Measurements from ENCODE around the gene SLC36A1. TPM values are rescaled to one million over a fixed set of nuclear protein-coding genes. Genes with fewer than 3 reads are reported as not detected.
"Not testable (repeated sequence)": the region's sequence is repeated elsewhere in the genome, so short reads cannot be mapped to it uniquely, and the experiment has no call there.

Gene SLC36A1
- total RNA-seq, 1 experiment from 2014 or later, result 15.0 TPM

DNA sequence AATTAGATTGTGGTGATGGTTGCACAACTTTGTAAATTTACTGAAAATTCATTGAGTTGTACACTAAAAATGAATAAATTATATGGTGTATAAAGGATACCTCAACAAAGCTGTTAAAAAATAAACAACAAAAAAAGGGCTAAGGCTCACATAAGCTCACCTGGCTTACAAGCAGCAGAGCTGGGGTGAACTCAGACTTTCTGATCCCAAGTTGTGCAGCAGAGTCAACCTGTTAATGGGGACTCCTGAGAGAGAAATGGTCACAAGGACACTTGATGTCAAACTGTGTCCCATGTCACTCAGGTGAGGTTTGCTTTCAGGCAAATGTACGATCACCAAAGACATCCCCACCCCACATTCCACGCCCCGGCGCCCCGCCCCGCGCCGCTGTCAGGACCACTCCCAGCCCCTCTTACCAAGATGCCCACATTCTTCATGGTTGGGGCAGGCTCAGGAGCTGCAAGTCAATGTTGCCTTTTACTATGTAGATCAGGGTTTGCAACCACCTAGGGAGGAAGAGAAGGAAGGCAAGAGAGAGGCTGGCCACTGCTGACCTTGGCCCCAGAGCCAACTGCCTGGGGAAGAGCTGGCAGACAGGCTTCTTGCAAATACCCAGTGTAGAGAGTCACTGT lies 22.4 kb upstream of the SLC36A1 start:
- no peaks in the 10 kb centered on the region for H3K79me2 ChIP-seq (ENCODE audit: insufficient read depth, low read length)
- H3K79me1 ChIP-seq (ENCODE audit: insufficient read depth, low read depth, low read length, poor library complexity, severe bottlenecking), result no peaks in the 10 kb centered on the region
- H3K4ac ChIP-seq (ENCODE audit: low read depth, low read length), result no peak overlapping the region
- peaks cover 4 to 5% of the 10 kb centered on the region in 2 experiments; a peak in 3 of 5 replicates for H3K9me3 Mint-ChIP-seq
- H4K8ac ChIP-seq (replicated peaks; ENCODE audit: insufficient read length, low read depth, low read length), result no peak overlapping the region
- no peak overlapping the region for H3K56ac ChIP-seq (ENCODE audit: insufficient read length, low read depth, low read length)
- H2BK20ac ChIP-seq (ENCODE audit: low read depth, low read length, poor library complexity, severe bottlenecking), result no peak overlapping the region
- H2BK120ac ChIP-seq (ENCODE audit: low read depth, low read length, poor library complexity, severe bottlenecking), result no peak overlapping the region
- peak overlapping the region in 2 of 3 experiments; percentile 20 to 59; a peak in 3 of 7 replicates for H3K27ac Mint-ChIP-seq
- no peaks in the 10 kb centered on the region; the same call in 1 of the 2 replicates for H3K27me3 Mint-ChIP-seq (ENCODE audit: low read depth)
- peak overlapping the region in 1 of 2 experiments; percentile 57; a peak in 4 of 5 replicates for H3K4me3 Mint-ChIP-seq
- no peak overlapping the region for H2BK12ac ChIP-seq (ENCODE audit: insufficient read length, low read depth, low read length)
- H4K5ac ChIP-seq (ENCODE audit: insufficient read length, low read depth, low read length), result no peak overlapping the region
- peak overlapping the region; percentile 18 for H3K4me2 ChIP-seq (ENCODE audit: insufficient read depth, insufficient read length, low read length)
- H3K18ac ChIP-seq (ENCODE audit: insufficient read length, low read depth, low read length), result no peak overlapping the region
- peak; percentile 87 for DNase-seq
- H2AFZ ChIP-seq (ENCODE audit: low read length), result no peak overlapping the region
- no peaks in the 10 kb centered on the region for H4K20me1 ChIP-seq (ENCODE audit: control insufficient read depth, insufficient read depth, insufficient read length)
- H3K4me1 ChIP-seq (ENCODE audit: insufficient read depth, low read length), result no peaks in the 10 kb centered on the region; the same call in 1 of the 2 replicates
- H2BK5ac ChIP-seq (ENCODE audit: insufficient read length, low read length), result no peak overlapping the region
- H3K27ac ChIP-seq (ENCODE audit: insufficient read length, low read depth, low read length), result no peak overlapping the region
- no peaks in the 10 kb centered on the region for H3K23me2 ChIP-seq (ENCODE audit: insufficient read length, low read depth, low read length, poor library complexity, severe bottlenecking)
- H2BK15ac ChIP-seq (ENCODE audit: low read depth, low read length), result no peak overlapping the region
- no peaks in the 10 kb centered on the region for H3K27me3 ChIP-seq (ENCODE audit: insufficient read depth, low read length)
- no peak overlapping the region for H3K23ac ChIP-seq (ENCODE audit: insufficient read length, low read depth, low read length)
- no peak overlapping the region for H2AK5ac ChIP-seq (ENCODE audit: insufficient read length, low read length)
- peaks cover 2 to 4% (median 2%) of the 10 kb centered on the region in 3 experiments; a peak in 4 of 7 replicates for H3K36me3 Mint-ChIP-seq (ENCODE audit: insufficient read depth in 1 of 3, low read depth in 3 of 3)
- no peak overlapping the region for H3T11ph ChIP-seq (ENCODE audit: low read length)
- H3K4me1 Mint-ChIP-seq, result peaks cover 31 to 37% of the 10 kb centered on the region in 2 experiments
- TF ChIP-seq, protein P1, sequence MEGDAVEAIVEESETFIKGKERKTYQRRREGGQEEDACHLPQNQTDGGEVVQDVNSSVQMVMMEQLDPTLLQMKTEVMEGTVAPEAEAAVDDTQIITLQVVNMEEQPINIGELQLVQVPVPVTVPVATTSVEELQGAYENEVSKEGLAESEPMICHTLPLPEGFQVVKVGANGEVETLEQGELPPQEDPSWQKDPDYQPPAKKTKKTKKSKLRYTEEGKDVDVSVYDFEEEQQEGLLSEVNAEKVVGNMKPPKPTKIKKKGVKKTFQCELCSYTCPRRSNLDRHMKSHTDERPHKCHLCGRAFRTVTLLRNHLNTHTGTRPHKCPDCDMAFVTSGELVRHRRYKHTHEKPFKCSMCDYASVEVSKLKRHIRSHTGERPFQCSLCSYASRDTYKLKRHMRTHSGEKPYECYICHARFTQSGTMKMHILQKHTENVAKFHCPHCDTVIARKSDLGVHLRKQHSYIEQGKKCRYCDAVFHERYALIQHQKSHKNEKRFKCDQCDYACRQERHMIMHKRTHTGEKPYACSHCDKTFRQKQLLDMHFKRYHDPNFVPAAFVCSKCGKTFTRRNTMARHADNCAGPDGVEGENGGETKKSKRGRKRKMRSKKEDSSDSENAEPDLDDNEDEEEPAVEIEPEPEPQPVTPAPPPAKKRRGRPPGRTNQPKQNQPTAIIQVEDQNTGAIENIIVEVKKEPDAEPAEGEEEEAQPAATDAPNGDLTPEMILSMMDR (conservative IDR thresholded peaks at IDR 0.05), result no peak
- no peak overlapping the region for H4K91ac ChIP-seq (ENCODE audit: insufficient read length, low read depth, low read length)
- no peaks in the 10 kb centered on the region for H3K9me3 ChIP-seq (ENCODE audit: control insufficient read depth, low read depth, low read length)
- H3K14ac ChIP-seq (ENCODE audit: insufficient read depth, low read length), result no peak overlapping the region
- no peak overlapping the region for H3K9ac ChIP-seq (ENCODE audit: extremely low read depth, insufficient read length, low read length)
- no CpG with 5 or more reads among the region's 8 CpGs for WGBS (ENCODE audit: extremely low coverage, insufficient read length, low lambda C conversion rate)

DNA sequence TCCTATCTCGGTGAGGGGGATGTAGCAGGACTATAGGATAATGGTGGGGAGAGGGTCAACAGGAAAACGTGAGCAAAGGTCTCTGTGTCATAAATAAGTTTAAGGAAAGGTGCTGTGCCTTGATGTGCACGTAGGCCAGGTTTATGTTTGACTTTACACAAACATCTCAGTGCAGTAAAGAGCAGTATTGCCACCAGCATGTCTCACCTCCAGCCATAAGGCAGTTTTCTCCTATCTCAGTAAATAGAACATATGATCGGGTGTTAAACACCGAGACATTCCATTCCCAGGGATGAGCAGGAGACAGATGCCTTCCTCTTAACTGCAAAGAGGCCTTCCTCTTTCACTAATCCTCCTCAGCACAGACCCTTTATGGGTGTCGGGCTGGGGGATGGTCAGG lies 21.1 kb upstream of the SLC36A1 start:
- H3K23ac ChIP-seq (ENCODE audit: insufficient read length, low read depth, low read length); H2BK15ac ChIP-seq (ENCODE audit: low read depth, low read length); H3T11ph ChIP-seq (ENCODE audit: low read length); H3K36me3 Mint-ChIP-seq (ENCODE audit: insufficient read depth in 1 of 3, low read depth in 3 of 3); H3K18ac ChIP-seq (ENCODE audit: insufficient read length, low read depth, low read length); H4K8ac ChIP-seq (replicated peaks; ENCODE audit: insufficient read length, low read depth, low read length); H4K5ac ChIP-seq (ENCODE audit: insufficient read length, low read depth, low read length); H3K9me3 Mint-ChIP-seq; H2BK5ac ChIP-seq (ENCODE audit: insufficient read length, low read length); H2AK5ac ChIP-seq (ENCODE audit: insufficient read length, low read length); H4K20me1 ChIP-seq (ENCODE audit: control insufficient read depth, insufficient read depth, insufficient read length); H3K27me3 ChIP-seq (ENCODE audit: insufficient read depth, low read length); H3K4me2 ChIP-seq (ENCODE audit: insufficient read depth, insufficient read length, low read length); H3K27ac ChIP-seq (ENCODE audit: insufficient read length, low read depth, low read length); H3K27me3 Mint-ChIP-seq (ENCODE audit: low read depth); H2AFZ ChIP-seq (ENCODE audit: low read length); H3K14ac ChIP-seq (ENCODE audit: insufficient read depth, low read length); H2BK120ac ChIP-seq (ENCODE audit: low read depth, low read length, poor library complexity, severe bottlenecking); H2BK20ac ChIP-seq (ENCODE audit: low read depth, low read length, poor library complexity, severe bottlenecking); H3K56ac ChIP-seq (ENCODE audit: insufficient read length, low read depth, low read length); H3K79me2 ChIP-seq (ENCODE audit: insufficient read depth, low read length); DNase-seq; H2BK12ac ChIP-seq (ENCODE audit: insufficient read length, low read depth, low read length); H3K23me2 ChIP-seq (ENCODE audit: insufficient read length, low read depth, low read length, poor library complexity, severe bottlenecking); H3K4ac ChIP-seq (ENCODE audit: low read depth, low read length); H3K79me1 ChIP-seq (ENCODE audit: insufficient read depth, low read depth, low read length, poor library complexity, severe bottlenecking); H3K4me1 ChIP-seq (ENCODE audit: insufficient read depth, low read length); H3K4me3 Mint-ChIP-seq; H3K9ac ChIP-seq (ENCODE audit: extremely low read depth, insufficient read length, low read length); H4K91ac ChIP-seq (ENCODE audit: insufficient read length, low read depth, low read length); H3K9me3 ChIP-seq (ENCODE audit: control insufficient read depth, low read depth, low read length): not testable (repeated sequence)
- H3K4me1 Mint-ChIP-seq, result peaks cover 31 to 37% of the 10 kb centered on the region in 2 experiments
- H3K27ac Mint-ChIP-seq, result 0 out of 7 replicates have a peak overlapping the region, but pooled peaks of 1 of the 3 experiments have one; percentile 8
- no CpG with 5 or more reads among the region's 6 CpGs for WGBS (ENCODE audit: extremely low coverage, insufficient read length, low lambda C conversion rate)

Measured in H9 (cell line).